ENCODE measurements around the gene PIK3R2.

GRCh38 chr19:18143902-18144301 is 9.1 kb upstream of the PIK3R2 start:
- no peak for TF ChIP-seq CTCF (IDR thresholded peaks at IDR 0.05)
- TF ChIP-seq POLR2AphosphoS5 (IDR thresholded peaks at IDR 0.05; ENCODE audit: insufficient read depth in 1 of 2, low read depth in 1 of 2), result no peak
- TF ChIP-seq POLR2A (IDR thresholded peaks at IDR 0.05), result no peak
